Measurements from ENCODE around the gene FXYD6.

FXYD6 gene

DNA sequence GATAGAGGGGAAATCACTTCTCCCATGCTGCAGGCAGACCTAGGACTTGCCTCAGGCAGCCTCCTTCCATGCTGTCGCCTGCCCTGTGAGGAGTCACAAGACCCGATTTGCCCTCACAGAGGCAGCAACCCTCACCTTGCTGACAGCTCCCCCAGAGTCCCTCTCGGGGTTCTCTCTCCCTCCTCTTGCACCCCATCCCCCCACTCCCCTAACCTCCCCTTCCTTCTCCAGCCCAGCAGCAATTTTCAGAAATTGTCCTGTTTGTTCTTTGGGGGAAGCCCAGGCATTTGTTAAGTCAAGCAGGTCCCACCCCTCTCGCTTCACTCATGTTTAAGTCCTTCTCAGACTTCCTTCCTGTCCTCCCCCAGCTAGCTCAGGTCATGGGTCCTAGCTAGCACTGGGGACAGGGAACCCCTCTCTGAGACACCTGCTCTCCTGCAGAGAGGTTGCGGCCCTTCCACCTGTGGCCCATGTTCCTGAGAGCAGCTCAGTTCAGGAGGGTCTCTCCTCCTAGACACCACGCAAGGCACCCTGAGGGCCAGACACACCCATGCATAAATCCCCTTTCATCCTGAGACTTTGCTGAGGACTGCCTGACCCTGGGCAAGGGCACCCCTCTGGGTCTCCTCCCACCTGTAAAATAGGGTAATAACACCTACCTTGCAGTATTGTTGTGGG lies 45.6 kb downstream of the FXYD6 start:
- no peak for DNase-seq (ENCODE audit: low read depth)
- no peak overlapping the region for H3K4me3 ChIP-seq (ENCODE audit: low read length)
- TF ChIP-seq, protein P1, sequence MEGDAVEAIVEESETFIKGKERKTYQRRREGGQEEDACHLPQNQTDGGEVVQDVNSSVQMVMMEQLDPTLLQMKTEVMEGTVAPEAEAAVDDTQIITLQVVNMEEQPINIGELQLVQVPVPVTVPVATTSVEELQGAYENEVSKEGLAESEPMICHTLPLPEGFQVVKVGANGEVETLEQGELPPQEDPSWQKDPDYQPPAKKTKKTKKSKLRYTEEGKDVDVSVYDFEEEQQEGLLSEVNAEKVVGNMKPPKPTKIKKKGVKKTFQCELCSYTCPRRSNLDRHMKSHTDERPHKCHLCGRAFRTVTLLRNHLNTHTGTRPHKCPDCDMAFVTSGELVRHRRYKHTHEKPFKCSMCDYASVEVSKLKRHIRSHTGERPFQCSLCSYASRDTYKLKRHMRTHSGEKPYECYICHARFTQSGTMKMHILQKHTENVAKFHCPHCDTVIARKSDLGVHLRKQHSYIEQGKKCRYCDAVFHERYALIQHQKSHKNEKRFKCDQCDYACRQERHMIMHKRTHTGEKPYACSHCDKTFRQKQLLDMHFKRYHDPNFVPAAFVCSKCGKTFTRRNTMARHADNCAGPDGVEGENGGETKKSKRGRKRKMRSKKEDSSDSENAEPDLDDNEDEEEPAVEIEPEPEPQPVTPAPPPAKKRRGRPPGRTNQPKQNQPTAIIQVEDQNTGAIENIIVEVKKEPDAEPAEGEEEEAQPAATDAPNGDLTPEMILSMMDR (conservative IDR thresholded peaks at IDR 0.05; ENCODE audit: low read depth, low read length) = no peak

DNA sequence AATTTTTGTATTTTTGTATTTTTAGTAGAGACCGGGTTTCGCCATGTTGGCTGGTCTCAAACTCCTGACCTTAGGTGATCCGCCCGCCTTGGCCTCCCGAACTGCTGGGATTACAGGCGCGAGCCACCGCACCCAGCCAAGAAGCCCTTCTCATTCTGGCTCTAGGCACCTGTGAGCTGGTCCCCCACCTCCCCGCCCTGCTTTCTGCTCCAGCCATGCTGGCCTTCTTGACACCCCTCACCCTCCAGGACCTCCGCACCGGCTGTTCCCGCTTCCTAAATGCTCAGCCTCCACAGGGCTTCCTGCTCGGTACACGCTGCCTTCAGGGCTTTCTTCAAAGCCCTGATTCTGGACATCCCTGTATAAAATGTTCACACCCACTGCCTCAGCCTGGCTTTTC lies 46.4 kb downstream of the FXYD6 start:
- TF ChIP-seq, protein P1 (conservative IDR thresholded peaks at IDR 0.05; ENCODE audit: low read depth, low read length) = no peak
- DNase-seq (ENCODE audit: low read depth) = no peak
- no peak overlapping the region for H3K4me3 ChIP-seq (ENCODE audit: low read length)

DNA sequence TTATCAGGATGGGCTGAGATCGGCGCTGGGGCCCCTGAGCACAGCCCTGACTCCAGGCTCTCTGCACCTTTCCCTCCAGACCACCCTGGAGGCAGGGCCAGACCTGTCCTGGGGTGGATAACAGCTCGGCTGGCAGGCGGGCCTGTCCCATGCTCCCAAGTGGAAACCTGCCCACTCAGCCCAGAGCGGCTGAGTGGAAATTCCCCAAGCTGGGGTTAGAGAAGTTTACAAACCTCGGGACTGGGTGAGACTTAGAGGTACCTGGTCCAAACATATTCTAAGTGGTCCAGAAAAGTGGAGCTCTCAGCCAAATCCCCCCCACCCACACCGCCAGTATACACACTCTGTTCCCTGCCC lies 47.1 kb downstream of the FXYD6 start:
- no peak for DNase-seq (ENCODE audit: low read depth)
- TF ChIP-seq, protein P1 (conservative IDR thresholded peaks at IDR 0.05; ENCODE audit: low read depth, low read length) = no peak
- no peak overlapping the region for H3K4me3 ChIP-seq (ENCODE audit: low read length)

DNA sequence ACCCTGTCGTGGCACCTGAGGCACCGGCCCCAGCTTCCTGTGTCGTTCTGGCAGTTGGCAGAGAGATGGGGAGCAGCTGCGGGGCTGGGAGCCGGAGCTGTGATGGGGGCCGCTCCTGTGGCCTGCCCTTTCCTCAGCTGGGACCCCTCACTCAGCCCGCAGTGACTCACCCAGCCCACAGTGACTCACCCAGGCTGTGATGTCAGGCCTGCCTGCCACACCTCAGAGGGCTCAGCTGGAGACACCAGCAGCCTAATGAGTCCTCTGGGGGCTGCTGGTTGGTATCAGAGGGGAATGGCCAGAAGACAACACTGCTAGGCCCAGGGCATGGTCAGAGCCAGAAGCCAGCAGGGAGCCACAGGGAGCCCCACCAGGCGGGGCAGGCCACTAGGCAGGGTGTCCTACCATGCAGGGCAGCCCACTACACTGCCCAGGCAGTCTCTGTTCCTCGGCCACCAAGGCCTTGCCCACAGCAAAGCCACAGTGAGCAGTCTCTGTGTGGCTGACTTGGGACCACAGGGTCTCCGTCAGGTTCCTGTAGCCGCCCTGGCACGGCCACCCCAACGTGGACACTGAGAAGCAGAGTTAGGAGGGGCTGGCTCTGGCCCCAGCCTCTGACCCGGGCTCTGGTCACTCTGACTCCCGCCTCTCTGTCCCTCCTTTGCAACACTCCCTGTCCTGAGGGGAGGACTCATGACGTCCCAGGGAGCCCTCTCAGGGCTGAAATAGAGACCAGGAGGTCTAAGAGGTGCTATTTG lies 47.7 kb downstream of the FXYD6 start:
- TF ChIP-seq, protein P1 (conservative IDR thresholded peaks at IDR 0.05; ENCODE audit: low read depth, low read length) = no peak
- no peak overlapping the region for H3K4me3 ChIP-seq (ENCODE audit: low read length)
- peak; percentile 47 for DNase-seq (ENCODE audit: low read depth)

DNA sequence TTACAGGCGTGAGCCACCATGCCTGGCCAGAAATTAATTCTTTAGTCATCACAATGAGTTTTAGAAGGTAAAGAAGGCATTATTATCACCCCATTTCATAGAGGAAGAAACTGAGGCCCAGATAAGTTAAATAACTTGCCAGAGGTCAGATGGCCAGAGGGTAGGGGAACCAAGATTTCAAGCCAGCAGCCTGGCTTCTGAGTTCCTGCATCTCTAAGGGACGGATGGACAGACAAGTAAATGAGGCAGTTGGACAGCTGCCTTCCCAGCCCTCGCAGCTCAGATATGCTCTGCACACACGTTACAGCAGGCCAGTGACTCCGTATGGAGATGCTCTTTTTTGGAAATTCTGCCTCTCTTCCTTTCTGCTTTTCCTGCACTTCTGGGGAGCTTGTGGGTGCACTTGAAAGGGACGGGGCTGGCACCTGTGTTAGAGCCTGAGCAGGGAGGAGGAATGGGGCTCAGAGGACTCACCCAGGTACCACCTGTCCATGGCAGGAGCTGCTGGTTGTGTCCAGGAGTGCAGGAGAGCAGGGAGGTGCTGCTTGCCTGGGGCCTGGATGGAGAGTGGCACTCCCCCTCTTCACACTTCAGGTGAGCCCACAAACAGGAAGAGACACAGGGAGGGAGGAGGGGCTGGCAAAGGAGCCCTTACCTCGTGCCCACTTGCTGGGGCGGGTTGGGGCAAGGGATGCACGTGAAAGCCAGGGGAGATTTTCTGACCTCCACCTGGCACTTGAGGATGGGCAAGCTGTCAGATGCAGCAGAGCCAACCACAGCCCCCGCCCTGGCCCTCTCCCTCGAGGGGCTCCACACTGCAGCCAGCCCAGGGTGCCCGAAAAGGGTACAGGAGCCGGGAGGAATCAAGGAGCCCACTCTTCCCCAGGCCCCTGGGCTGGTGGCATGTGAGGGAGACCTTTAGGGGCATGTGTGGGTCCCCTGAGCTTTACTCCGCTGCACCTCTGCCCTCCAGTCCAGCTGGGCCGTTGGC lies 48.6 kb downstream of the FXYD6 start:
- no peak for DNase-seq (ENCODE audit: low read depth)
- H3K4me3 ChIP-seq (ENCODE audit: low read length) = no peak overlapping the region
- TF ChIP-seq, protein P1 (conservative IDR thresholded peaks at IDR 0.05; ENCODE audit: low read depth, low read length) = no peak

DNA sequence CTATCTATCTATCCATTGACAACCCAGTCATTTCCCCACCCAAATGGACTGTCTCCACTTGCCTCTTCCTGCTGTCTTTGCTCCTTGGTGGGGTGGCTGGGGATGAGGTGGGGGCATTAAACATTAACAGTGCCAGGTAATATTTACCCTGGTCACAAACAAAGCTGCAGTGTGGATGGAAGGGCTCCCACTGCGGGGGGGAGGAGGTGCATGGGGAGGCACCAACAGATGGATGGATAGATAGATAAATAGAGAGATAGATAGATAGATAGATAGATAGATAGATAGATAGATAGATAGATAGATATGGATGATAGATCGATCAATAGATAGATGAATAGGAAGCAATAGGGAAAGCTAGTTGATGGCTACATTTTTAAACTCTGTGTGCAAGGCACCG lies 49.6 kb downstream of the FXYD6 start:
- no peak overlapping the region for H3K4me3 ChIP-seq (ENCODE audit: low read length)
- TF ChIP-seq, protein P1 (conservative IDR thresholded peaks at IDR 0.05; ENCODE audit: low read depth, low read length) = no peak
- no peak for DNase-seq (ENCODE audit: low read depth)

Data from retinal pigment epithelial cell (primary cell).